Measurements from ENCODE around the gene SCUBE1.

DNA sequence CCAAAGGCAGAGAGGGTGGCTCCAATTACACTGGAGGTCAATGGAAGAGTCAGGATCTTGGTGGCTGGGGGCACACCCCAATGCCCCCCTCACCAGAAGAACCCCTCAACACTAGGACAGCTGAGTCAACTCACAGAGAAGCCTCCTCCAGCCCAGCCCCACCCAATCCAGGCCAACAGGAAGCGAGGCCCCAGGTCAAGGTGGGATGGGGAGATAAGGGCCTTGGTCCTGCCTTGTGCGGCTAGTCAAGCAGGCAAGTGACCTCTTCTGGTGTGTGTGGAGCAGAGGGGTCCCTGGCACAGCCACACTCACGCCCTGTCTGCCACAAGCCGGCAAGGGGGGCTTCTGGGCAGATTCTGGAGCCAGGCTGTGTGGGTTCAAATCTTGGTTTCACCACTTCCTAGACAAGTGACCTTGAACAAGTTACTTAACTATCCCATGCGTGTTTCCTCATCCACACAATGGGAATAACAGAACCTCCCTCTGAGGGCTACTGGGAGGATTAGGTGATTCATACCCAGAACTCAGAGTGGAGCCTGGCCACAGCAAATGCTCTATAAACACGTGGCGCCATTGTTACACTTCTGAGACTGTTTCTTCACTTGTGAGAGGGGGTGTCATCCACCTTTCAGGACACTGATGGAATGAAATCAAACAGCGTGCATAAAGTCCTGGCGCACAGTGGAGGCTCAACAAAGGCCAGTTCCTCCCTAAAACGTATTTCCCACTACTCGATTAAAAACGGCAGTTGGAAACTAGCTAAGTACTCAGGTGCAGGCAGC lies 159.5 kb downstream of the SCUBE1 start:
- TF ChIP-seq, protein P1, sequence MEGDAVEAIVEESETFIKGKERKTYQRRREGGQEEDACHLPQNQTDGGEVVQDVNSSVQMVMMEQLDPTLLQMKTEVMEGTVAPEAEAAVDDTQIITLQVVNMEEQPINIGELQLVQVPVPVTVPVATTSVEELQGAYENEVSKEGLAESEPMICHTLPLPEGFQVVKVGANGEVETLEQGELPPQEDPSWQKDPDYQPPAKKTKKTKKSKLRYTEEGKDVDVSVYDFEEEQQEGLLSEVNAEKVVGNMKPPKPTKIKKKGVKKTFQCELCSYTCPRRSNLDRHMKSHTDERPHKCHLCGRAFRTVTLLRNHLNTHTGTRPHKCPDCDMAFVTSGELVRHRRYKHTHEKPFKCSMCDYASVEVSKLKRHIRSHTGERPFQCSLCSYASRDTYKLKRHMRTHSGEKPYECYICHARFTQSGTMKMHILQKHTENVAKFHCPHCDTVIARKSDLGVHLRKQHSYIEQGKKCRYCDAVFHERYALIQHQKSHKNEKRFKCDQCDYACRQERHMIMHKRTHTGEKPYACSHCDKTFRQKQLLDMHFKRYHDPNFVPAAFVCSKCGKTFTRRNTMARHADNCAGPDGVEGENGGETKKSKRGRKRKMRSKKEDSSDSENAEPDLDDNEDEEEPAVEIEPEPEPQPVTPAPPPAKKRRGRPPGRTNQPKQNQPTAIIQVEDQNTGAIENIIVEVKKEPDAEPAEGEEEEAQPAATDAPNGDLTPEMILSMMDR (IDR thresholded peaks at IDR 0.05; ENCODE audit: low read length): no peak
- no peak for TF ChIP-seq EZH2 (IDR thresholded peaks at IDR 0.05; ENCODE audit: borderline replicate concordance, low read length)

Measured in OCI-LY1 (cell line).